GM06990 (cell line): ENCODE results near the gene THYN1.

Experiments
- DNase-seq: peaks from one replicate; pipeline ENCODE4 v3.0.0-alpha.2; 2011; ENCODE audit not compliant: insufficient read length; ENCODE audit errors: extremely low read depth
- H3K27me3 ChIP-seq: replicated peaks from 2 replicates; pipeline ENCODE4 v1.6.0; 2011; ENCODE audit warnings: low read length; ENCODE audit not compliant: control insufficient read depth, insufficient read depth
- H3K36me3 ChIP-seq: 2 replicates; pipeline ENCODE4 v1.5.1; 2011; ENCODE audit warnings: low read length; ENCODE audit not compliant: control insufficient read depth, insufficient read depth
- H3K4me3 ChIP-seq: replicated peaks from 2 replicates; pipeline ENCODE4 v1.5.1; 2011; ENCODE audit warnings: low read depth, mild to moderate bottlenecking, control low read depth, low read length
- CTCF ChIP-seq: IDR thresholded peaks from 2 replicates; pipeline ENCODE4 v1.5.1; 2011; ENCODE audit warnings: low read length, control low read depth, mild to moderate bottlenecking, inconsistent platforms; ENCODE audit not compliant: insufficient read depth, poor library complexity, severe bottlenecking

THYN1 gene

GRCh38 chr11:134215836-134216235, 37.3 kb downstream of the THYN1 start:
- no peak for DNase-seq
- no peak for TF ChIP-seq CTCF
- H3K4me3 ChIP-seq, result no peak overlapping the region
- H3K27me3 ChIP-seq, result no peaks in the 10 kb centered on the region
- peaks cover 8% of the 10 kb centered on the region for H3K36me3 ChIP-seq

- no peaks in the 10 kb centered on the region for H3K27me3 ChIP-seq
- peak; percentile 67 for TF ChIP-seq CTCF
- H3K4me3 ChIP-seq, result no peak overlapping the region
- no peak for DNase-seq
- peaks cover 6% of the 10 kb centered on the region for H3K36me3 ChIP-seq
Observed at GRCh38 chr11:134207538-134208239, 45.5 kb downstream of the THYN1 start.

- no peak for DNase-seq
- Histone ChIP-seq H3K27me3 (no peaks in the 10 kb centered on the region), H3K36me3 (peaks cover 6% of the 10 kb centered on the region), H3K4me3 (no peak overlapping the region)
- TF ChIP-seq CTCF, result no peak
Observed at GRCh38 chr11:134206185-134206584, 47.0 kb downstream of the THYN1 start.

- Histone ChIP-seq H3K27me3 (no peaks in the 10 kb centered on the region), H3K36me3 (peaks cover 6% of the 10 kb centered on the region), H3K4me3 (no peak overlapping the region)
- TF ChIP-seq CTCF, result no peak
- no peak for DNase-seq
Observed at GRCh38 chr11:134205729-134206128, 47.4 kb downstream of the THYN1 start.

- peaks cover 11% of the 10 kb centered on the region for H3K36me3 ChIP-seq
Observed at GRCh38 chr11:134202661-134203060, 50.5 kb downstream of the THYN1 start.

More at GRCh38 chr11:134202661-134203060, 50.5 kb downstream of the THYN1 start:
- no peaks in the 10 kb centered on the region for H3K27me3 ChIP-seq
- no peak for DNase-seq
- no peak overlapping the region for H3K4me3 ChIP-seq
- no peak for TF ChIP-seq CTCF
